OCI-LY3 (cell line): ENCODE results near the gene DUOX2.
"Not testable (repeated sequence)": the region's sequence is repeated elsewhere in the genome, so short reads cannot be mapped to it uniquely, and the experiment has no call there.

Experiments
- CTCF ChIP-seq: fragments of 200-600, 300-600 bp; sonication (generic); IDR thresholded peaks from 2 replicates; pipeline ENCODE4 v1.5.1; 2014; ENCODE audit warnings: antibody characterized with exemption, low read length, low read depth
- EZH2phosphoT487 ChIP-seq: fragments of 200-600 bp; shearing (Covaris generic); IDR thresholded peaks from 2 replicates; pipeline ENCODE4 v1.6.1; 2018; ENCODE audit warnings: antibody characterized with exemption, mixed run types, low read depth

- TF ChIP-seq CTCF, EZH2phosphoT487: not testable (repeated sequence)
These were observed 21.9 kb upstream of the DUOX2 start for GRCh38 chr15:45135705-45136377.
